ENCODE results near the gene RELCH. TPM values are rescaled to one million over a fixed set of nuclear protein-coding genes. Genes with fewer than 3 reads are reported as not detected.

Gene RELCH
- total RNA-seq, 2 experiments from 2014 or later, result 18.4 to 21.7 TPM

DNA sequence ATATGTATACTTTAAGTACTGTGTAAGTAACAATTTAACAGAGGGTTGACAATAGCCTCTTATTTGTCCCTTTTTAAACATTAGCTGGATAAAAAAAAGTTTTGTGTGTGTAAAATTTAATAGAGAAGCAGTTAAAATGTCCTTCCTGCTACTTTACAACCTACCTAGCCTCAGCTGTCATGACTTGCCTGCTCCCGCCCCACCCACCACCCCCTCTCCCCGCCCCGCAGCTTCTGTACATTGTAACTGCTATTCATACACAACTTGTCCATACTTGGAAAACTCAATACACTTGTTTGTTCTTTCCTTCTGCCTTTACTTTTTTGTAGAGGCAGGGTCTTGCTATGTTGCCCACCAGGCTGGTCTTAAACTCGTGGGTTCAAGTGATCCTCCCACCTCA, 19.5 kb downstream of the RELCH start:
- H3K27ac Mint-ChIP-seq, result no peak overlapping the region
- H3K4me3 Mint-ChIP-seq, result no peak overlapping the region
- H3K36me3 Mint-ChIP-seq (ENCODE audit: low read depth), result peaks cover 12% of the 10 kb centered on the region
- ChIA-PET CTCF (no interaction called here), POLR2A (no interaction called here)
- ATAC-seq (no peak), DNase-seq (no peak)
- H3K27me3 Mint-ChIP-seq, result no peaks in the 10 kb centered on the region
- intact Hi-C loops (cut with micrococcal nuclease), result no loop called here
- TF ChIP-seq, protein P1, sequence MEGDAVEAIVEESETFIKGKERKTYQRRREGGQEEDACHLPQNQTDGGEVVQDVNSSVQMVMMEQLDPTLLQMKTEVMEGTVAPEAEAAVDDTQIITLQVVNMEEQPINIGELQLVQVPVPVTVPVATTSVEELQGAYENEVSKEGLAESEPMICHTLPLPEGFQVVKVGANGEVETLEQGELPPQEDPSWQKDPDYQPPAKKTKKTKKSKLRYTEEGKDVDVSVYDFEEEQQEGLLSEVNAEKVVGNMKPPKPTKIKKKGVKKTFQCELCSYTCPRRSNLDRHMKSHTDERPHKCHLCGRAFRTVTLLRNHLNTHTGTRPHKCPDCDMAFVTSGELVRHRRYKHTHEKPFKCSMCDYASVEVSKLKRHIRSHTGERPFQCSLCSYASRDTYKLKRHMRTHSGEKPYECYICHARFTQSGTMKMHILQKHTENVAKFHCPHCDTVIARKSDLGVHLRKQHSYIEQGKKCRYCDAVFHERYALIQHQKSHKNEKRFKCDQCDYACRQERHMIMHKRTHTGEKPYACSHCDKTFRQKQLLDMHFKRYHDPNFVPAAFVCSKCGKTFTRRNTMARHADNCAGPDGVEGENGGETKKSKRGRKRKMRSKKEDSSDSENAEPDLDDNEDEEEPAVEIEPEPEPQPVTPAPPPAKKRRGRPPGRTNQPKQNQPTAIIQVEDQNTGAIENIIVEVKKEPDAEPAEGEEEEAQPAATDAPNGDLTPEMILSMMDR (IDR thresholded peaks at IDR 0.05), result no peak
- no peaks in the 10 kb centered on the region for H3K9me3 Mint-ChIP-seq
- peaks cover 38% of the 10 kb centered on the region for H3K4me1 Mint-ChIP-seq (ENCODE audit: low read depth)

GRCh38 chr18:62209046-62209445, 22.0 kb downstream of the RELCH start:
- no peak overlapping the region for H3K27ac Mint-ChIP-seq
- ATAC-seq (no peak), DNase-seq (no peak)
- peaks cover 22% of the 10 kb centered on the region for H3K36me3 Mint-ChIP-seq (ENCODE audit: low read depth)
- CTCF ChIA-PET, result no interaction called here
- no peak overlapping the region for H3K4me3 Mint-ChIP-seq
- H3K27me3 Mint-ChIP-seq, result no peaks in the 10 kb centered on the region
- peaks cover 36% of the 10 kb centered on the region for H3K4me1 Mint-ChIP-seq (ENCODE audit: low read depth)
- intact Hi-C loops (cut with micrococcal nuclease), result no loop called here
- no peaks in the 10 kb centered on the region for H3K9me3 Mint-ChIP-seq
- POLR2A ChIA-PET, result no interaction called here
- TF ChIP-seq, protein P1 (IDR thresholded peaks at IDR 0.05), result no peak

- no peaks in the 10 kb centered on the region for H3K9me3 Mint-ChIP-seq
- ChIA-PET CTCF (no interaction called here), POLR2A (no interaction called here)
- DNase-seq, result no peak
- TF ChIP-seq, protein P1 (IDR thresholded peaks at IDR 0.05), result no peak
- no peak overlapping the region for H3K4me3 Mint-ChIP-seq
- intact Hi-C loops (cut with micrococcal nuclease), result no loop called here
- no peaks in the 10 kb centered on the region for H3K27me3 Mint-ChIP-seq
- no peak for ATAC-seq
- peaks cover 22% of the 10 kb centered on the region for H3K36me3 Mint-ChIP-seq (ENCODE audit: low read depth)
- H3K27ac Mint-ChIP-seq, result no peak overlapping the region
- peaks cover 31% of the 10 kb centered on the region for H3K4me1 Mint-ChIP-seq (ENCODE audit: low read depth)
Observed at GRCh38 chr18:62210138-62210537, 23.1 kb downstream of the RELCH start.

GRCh38 chr18:62211325-62211828, 24.3 kb downstream of the RELCH start:
- Mint-ChIP-seq H3K9me3 (no peaks in the 10 kb centered on the region), H3K4me3 (no peak overlapping the region), H3K27ac (no peak overlapping the region), H3K4me1 (ENCODE audit: low read depth) (peaks cover 31% of the 10 kb centered on the region), H3K27me3 (no peaks in the 10 kb centered on the region), H3K36me3 (ENCODE audit: low read depth) (peaks cover 22% of the 10 kb centered on the region)
- no peak for DNase-seq
- TF ChIP-seq, protein P1 (IDR thresholded peaks at IDR 0.05), result no peak
- ChIA-PET POLR2A (no interaction called here), CTCF (no interaction called here)
- intact Hi-C loops (cut with micrococcal nuclease), result no loop called here
- ATAC-seq, result no peak

DNA sequence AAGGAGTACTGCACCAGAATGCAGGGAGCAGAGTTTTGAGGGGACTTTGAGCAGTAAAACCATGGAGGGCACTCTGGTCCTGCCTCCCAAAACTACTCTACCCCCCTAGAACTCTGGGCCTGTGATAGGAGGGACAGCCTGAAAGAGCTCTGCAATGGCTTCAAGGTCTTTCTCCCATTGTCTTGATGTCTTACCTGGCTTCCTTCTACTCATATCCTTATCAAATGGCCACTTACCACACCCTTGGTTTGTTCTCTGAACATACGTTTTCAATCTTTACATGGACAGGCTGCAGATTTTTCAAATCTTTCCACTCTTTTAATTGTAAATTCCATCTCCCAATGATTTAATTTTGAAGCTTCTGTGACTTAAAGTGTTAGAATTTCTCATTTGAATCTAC, 27.7 kb downstream of the RELCH start:
- TF ChIP-seq, protein P1 (IDR thresholded peaks at IDR 0.05), result no peak
- intact Hi-C loops (cut with micrococcal nuclease), result no loop called here
- Mint-ChIP-seq H3K4me3 (no peak overlapping the region), H3K9me3 (no peaks in the 10 kb centered on the region), H3K27ac (no peak overlapping the region), H3K36me3 (ENCODE audit: low read depth) (peaks cover 19% of the 10 kb centered on the region), H3K27me3 (no peaks in the 10 kb centered on the region), H3K4me1 (ENCODE audit: low read depth) (peaks cover 22% of the 10 kb centered on the region)
- DNase-seq (no peak), ATAC-seq (no peak)
- ChIA-PET POLR2A (interaction anchor here (0.8 kb wide), 1 partner anchor 27 kb away, joined by 3 read pairs; no protein-coding TSS in a partner anchor), CTCF (interaction anchor here (0.9 to 1.2 kb wide), 2 partner anchors 14 to 17 kb away, joined by 3 read pairs; no protein-coding TSS in a partner anchor)

All from activated CD8-positive, alpha-beta T cell treated with anti-CD3 and anti-CD28 coated beads for 36 hours (primary cell).